ENCODE measurements around the gene SPATC1L.
"Not testable (repeated sequence)": the region's sequence is repeated elsewhere in the genome, so short reads cannot be mapped to it uniquely, and the experiment has no call there.

The SPATC1L gene

DNA sequence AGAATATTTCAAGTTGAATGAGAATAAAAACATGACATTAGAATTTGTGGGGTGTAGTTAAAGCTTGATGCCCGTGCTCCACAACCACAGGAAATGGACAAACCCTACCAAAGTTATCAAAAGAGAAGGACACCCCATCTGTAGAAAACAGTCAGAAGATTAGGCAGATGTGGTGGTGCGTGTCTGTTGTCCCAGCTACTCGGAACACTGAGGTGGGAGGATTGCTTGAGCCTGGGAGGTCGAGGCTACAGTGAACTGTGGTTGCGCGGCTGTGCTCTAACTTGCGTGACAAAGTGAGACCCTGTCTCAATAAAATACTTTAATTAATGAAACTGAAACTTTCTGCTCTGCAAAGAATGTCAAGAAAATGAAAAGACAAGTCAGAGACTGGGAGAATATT, 1.5 kb upstream of the SPATC1L start:
- Histone ChIP-seq H3K4me2 (ENCODE audit: low read length) (no peak overlapping the region), H3K27me3 (ENCODE audit: control insufficient read depth, insufficient read depth, low read length) (no peaks in the 10 kb centered on the region), H3K9me3 (ENCODE audit: control insufficient read depth, low read length) (no peaks in the 10 kb centered on the region), H2AFZ (no peak overlapping the region), H3K27ac (no peak overlapping the region), H3K4me3 (ENCODE audit: low read depth, low read length) (no peak overlapping the region), H3K36me3 (ENCODE audit: control insufficient read depth, insufficient read depth, low read length) (no peaks in the 10 kb centered on the region), H3K79me2 (no peaks in the 10 kb centered on the region), H3K9ac (no peak overlapping the region), H3K4me1 (peaks cover 9% of the 10 kb centered on the region)
- TF ChIP-seq, protein P1, sequence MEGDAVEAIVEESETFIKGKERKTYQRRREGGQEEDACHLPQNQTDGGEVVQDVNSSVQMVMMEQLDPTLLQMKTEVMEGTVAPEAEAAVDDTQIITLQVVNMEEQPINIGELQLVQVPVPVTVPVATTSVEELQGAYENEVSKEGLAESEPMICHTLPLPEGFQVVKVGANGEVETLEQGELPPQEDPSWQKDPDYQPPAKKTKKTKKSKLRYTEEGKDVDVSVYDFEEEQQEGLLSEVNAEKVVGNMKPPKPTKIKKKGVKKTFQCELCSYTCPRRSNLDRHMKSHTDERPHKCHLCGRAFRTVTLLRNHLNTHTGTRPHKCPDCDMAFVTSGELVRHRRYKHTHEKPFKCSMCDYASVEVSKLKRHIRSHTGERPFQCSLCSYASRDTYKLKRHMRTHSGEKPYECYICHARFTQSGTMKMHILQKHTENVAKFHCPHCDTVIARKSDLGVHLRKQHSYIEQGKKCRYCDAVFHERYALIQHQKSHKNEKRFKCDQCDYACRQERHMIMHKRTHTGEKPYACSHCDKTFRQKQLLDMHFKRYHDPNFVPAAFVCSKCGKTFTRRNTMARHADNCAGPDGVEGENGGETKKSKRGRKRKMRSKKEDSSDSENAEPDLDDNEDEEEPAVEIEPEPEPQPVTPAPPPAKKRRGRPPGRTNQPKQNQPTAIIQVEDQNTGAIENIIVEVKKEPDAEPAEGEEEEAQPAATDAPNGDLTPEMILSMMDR (IDR thresholded peaks at IDR 0.05) = no peak

DNA sequence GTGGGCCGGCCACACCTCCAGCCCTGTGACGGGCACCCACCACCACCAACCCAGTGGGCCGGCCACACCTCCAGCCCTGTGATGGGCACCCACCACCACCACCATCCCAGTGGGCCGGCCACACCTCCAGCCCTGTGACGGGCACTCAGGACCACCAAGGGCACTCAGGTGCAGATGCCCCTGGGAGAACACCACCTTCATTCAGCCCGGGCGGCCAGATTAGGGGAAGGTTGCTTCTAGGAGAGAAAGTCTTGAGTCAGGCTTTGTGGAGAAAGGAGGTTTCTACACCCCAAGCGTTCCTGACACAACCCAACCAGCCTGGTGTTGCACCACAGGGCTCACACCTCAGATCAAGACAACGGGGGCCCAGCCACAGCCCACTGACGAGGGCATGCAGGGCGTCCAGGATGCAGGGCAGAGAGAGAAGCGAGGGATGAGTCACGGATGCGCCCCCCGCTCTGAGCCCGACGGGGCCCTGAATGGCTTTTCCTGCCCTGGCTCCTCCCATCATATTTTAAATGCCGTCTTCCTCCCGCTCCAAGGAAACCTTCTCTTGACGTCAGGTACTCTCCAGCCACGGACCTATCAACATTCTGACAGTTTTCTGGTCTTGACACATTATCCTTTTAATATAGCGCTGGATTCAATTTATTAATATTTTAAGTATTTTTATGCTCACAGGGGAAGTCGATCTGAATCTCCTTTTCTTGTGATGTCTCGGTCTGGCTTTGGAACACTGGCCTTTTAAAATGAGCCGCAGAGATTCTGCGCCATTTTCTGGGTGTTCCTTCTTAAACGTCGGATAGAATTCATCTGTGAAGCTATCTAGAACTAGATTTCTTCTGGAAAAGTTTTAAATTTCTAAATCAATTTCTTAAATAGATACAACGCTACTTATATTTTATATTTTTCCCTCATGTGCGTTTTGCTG, 631 bp upstream of the SPATC1L start:
- H3K4me1 ChIP-seq = peaks cover 9% of the 10 kb centered on the region
- no peaks in the 10 kb centered on the region for H3K79me2 ChIP-seq
- H3K9me3 ChIP-seq (ENCODE audit: control insufficient read depth, low read length) = no peaks in the 10 kb centered on the region
- H3K36me3 ChIP-seq (ENCODE audit: control insufficient read depth, insufficient read depth, low read length) = no peaks in the 10 kb centered on the region
- H3K4me2 ChIP-seq (ENCODE audit: low read length) = peak overlapping the region; percentile 77
- H3K9ac ChIP-seq = no peak overlapping the region
- H2AFZ ChIP-seq = no peak overlapping the region
- H3K27ac ChIP-seq = no peak overlapping the region
- no peaks in the 10 kb centered on the region for H3K27me3 ChIP-seq (ENCODE audit: control insufficient read depth, insufficient read depth, low read length)
- peak overlapping the region; percentile 72 for H3K4me3 ChIP-seq (ENCODE audit: low read depth, low read length)
- TF ChIP-seq, protein P1 (IDR thresholded peaks at IDR 0.05) = no peak

DNA sequence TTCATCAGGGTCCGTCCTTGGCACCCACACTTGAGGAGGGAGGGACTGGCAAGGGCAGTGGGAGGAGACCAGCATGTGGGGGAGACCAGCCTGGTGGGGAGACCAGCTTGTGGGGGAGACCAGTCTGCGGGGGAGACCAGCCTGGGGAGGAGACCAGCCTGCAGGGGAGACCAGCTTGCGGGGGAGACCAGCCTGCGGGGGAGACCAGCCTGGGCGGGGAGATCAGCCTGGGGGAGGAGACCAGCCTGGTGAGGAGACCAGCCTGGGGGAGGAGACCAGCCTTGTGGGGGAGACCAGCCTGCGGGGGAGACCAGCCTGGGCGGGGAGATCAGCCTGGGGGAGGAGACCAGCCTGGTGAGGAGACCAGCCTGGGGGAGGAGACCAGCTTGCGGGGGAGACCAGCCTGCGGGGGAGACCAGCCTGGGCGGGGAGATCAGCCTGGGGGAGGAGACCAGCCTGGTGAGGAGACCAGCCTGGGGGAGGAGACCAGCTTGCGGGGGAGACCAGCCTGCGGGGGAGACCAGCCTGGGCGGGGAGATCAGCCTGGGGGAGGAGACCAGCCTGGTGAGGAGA, 836 bp downstream of the SPATC1L start:
- not testable (repeated sequence) for H3K9ac ChIP-seq; H3K4me3 ChIP-seq (ENCODE audit: low read depth, low read length); H3K4me1 ChIP-seq; H3K36me3 ChIP-seq (ENCODE audit: control insufficient read depth, insufficient read depth, low read length); H3K27me3 ChIP-seq (ENCODE audit: control insufficient read depth, insufficient read depth, low read length); H2AFZ ChIP-seq; H3K27ac ChIP-seq; H3K9me3 ChIP-seq (ENCODE audit: control insufficient read depth, low read length); H3K79me2 ChIP-seq; H3K4me2 ChIP-seq (ENCODE audit: low read length)

DNA sequence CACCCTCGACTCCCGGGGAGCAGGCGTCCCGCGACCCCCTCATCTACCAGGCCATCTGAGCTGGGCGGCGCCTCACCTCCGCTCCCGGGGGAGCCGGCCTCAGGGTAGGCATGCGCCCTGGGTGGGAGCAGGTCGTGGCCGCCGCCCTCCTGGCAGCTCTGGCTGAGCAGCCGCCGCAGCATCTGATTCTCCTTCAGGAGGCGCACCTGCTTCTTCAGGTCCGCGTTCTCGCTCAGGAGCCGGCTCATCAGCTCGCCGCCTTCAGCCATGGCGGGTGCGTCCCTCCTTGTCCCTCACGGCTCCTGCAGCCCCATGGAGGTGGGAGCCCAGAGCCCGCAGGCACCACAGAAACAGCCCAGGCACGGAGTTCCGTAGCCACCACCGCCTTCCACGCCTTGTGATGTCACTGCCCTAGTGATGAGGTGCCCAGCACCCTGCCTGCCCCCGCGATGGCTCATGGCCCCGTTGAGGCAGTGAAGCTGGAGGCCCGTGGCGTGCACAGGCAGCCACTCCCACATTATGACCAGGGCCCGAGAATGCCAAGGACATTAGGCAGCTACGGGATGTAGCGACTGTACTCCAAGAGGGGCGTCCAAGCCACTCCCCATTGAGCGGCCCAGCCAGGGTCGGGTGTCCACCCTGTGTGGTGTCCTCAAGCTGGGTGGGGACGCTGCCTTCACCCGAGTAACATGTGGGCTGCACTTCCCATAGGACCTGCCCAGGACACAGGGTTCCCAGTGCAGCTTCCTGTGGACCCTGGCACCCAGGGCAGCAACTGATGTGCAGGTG, 1.5 kb downstream of the SPATC1L start:
- no peak overlapping the region for H2AFZ ChIP-seq
- TF ChIP-seq, protein P1 (IDR thresholded peaks at IDR 0.05) = no peak
- no peaks in the 10 kb centered on the region for H3K27me3 ChIP-seq (ENCODE audit: control insufficient read depth, insufficient read depth, low read length)
- H3K36me3 ChIP-seq (ENCODE audit: control insufficient read depth, insufficient read depth, low read length) = no peaks in the 10 kb centered on the region
- H3K9ac ChIP-seq = no peak overlapping the region
- no peaks in the 10 kb centered on the region for H3K79me2 ChIP-seq
- H3K4me1 ChIP-seq = no peaks in the 10 kb centered on the region
- no peak overlapping the region for H3K4me3 ChIP-seq (ENCODE audit: low read depth, low read length)
- no peak overlapping the region for H3K4me2 ChIP-seq (ENCODE audit: low read length)
- no peaks in the 10 kb centered on the region for H3K9me3 ChIP-seq (ENCODE audit: control insufficient read depth, low read length)
- H3K27ac ChIP-seq = no peak overlapping the region

DNA sequence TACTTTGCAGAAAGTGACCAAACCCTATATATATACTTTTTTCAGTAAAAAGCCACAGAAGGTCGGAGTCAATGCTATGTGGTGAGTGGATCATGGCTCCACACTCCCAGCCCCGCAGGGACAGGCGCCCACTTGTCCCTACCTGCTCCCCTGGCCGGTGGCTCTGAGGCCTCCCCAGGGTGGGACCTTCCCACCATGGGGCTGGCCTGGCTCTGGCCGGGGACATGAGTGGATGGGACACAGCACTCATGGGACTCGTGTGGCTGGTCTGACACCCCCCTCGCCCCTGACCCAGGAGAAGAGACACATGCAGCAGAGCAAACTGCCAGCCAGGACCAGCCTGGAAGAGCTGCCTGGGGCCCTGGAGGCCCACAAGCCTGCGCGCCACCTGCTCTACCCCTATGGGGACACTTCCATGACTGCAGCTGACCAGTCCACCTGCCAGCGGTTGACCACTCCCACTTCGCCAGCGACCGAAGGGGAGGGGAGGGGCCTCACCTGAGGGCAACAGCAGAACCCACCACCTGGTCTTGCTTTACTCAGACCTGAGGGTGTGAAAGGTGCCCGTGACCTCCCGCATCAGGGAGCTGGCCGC, 2.2 kb downstream of the SPATC1L start:
- H2AFZ ChIP-seq = no peak overlapping the region
- no peaks in the 10 kb centered on the region for H3K4me1 ChIP-seq
- H3K79me2 ChIP-seq = no peaks in the 10 kb centered on the region
- no peak overlapping the region for H3K27ac ChIP-seq
- no peak overlapping the region for H3K9ac ChIP-seq
- H3K36me3 ChIP-seq (ENCODE audit: control insufficient read depth, insufficient read depth, low read length) = no peaks in the 10 kb centered on the region
- no peak overlapping the region for H3K4me3 ChIP-seq (ENCODE audit: low read depth, low read length)
- TF ChIP-seq, protein P1 (IDR thresholded peaks at IDR 0.05) = no peak
- H3K4me2 ChIP-seq (ENCODE audit: low read length) = no peak overlapping the region
- no peaks in the 10 kb centered on the region for H3K9me3 ChIP-seq (ENCODE audit: control insufficient read depth, low read length)
- no peaks in the 10 kb centered on the region for H3K27me3 ChIP-seq (ENCODE audit: control insufficient read depth, insufficient read depth, low read length)
